Smooth muscle cell of the brain vasculature (primary cell): ENCODE measurements around the gene FICD.

Experiments used
- DNase-seq: peaks from one replicate; pipeline ENCODE4 v3.0.0-alpha.2; 2012; ENCODE audit warnings: low read depth, low spot score

Gene FICD

DNA sequence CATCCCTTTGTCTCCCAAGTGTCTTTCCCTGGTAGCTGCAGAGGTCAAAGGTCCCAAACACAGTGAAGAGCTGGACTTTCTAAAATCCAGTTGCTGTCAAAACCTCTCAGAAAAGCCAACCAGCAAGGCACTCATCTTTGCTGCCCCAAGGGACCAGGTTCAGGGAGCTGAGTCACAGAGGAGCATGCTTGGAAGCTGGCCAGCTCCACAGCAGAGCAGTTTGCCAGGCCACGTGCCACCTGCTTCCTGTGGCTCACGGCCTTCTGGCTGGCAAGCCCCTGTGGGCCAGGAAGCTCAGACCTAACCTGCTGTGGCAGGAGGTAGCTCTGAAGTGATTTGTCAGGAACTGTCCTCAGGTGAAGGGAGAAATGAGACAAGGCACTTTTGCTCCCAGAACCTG, 50.9 kb downstream of the FICD start:
- no peak for DNase-seq

DNA sequence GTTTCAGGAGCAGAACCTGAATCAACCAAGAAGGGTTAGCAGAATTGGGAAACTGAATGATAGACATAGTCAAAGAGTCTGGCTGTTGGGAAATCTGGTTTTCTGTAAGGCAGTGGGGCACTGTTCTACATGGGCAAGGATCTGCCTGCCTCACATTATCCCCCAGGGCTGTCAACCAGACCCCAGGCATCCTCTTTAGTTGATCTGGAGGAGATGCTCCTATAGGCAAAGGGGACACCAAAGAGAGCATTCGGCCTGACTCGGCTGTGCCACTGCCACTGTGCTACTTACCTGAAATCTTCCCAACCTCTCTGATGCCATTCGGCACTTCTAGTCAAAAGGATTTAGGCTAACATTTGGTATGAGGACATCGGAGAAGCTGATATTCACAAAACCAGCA, 51.4 kb downstream of the FICD start:
- DNase-seq: no peak

DNA sequence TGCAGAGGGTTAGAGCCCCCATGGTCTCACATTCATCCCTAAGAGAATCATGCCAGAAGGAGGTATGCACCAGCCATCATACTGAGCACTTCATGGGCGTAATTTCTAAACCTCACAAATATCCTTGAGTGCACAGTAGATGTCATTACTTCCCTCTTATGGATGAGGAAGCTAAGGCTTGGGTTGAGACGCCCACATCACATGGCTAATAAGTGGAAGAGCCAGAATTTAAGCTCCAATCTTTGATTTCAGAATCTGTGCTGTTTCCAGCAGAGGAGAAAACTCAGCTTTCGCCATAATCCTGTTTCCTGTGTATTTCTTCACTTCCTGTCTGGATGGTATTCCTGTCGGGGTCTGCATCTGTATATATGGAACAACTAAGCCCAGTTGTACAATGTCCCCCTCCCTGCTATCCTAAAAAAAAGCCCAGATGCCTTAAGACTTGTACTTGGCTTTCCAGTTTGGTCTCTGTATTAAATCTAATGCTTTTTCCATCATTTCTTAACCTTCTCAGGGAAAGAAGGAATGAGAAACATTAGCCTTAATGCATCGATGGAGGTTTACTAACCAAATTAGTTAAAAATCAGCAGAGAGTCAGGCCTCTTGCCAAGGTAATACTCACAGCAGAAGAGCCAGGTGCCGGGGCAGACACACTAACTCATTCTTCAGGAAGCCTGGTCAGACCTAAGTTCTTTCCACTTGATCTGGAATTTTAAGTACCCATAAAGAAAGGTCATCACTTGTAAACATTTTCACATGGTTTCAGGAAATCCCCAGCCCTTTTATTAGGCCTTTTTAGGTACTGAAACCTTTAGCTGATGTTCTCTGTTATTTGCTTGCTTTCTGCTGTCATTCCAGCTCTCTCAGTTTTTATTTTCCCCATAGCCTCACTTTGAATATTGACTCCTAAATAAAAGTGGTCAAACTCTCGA, 52.6 kb downstream of the FICD start:
- DNase-seq: no peak

DNA sequence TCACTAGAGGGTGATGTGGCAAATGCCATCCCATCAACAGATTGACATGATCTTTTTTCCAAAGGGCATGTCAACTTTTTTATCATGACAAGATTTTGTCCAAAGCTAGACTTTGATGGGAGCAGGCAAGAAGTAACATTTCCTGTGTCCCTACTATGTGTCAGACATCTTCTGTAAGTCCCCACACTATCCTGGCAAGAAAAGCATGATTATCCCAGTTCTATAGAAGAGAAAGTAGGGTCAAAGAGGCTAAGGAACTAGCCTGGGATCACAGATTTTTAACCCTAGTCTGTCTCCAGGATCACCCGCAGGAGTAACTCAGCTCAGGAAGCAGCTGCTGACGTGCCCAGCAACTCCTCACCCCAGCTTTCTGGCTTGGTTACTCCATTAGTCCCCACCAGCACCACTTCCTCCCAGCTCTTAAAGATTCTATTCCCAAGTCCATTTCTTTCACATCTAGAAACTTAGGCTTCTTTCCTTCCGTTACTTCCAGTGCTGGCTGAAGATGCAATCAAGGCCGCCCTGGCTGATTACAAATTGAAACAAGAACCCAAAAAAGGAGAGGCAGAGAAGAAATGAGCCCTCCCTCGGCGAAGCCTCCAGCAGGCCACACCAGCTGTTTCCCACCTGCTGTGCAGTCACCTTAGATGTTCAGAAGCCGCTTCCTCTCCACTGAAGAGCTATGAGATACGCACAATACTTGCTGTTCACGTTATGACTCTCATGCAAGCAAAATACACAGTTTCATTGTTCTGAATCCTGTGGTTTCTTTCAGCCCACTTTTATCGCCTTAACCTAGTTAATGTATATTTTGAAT, 53.5 kb downstream of the FICD start:
- DNase-seq: no peak
